NCI-H2107 treated with DMSO at 0.1 percent for 48 hours (cell line): Measurements from ENCODE around the gene TNS3.

Experiments used
- DNase-seq: peaks from one replicate; lab custom pipeline; 2025; ENCODE audit not compliant: unreplicated experiment; lab: John Stamatoyannopoulos, UW

Gene TNS3

DNA sequence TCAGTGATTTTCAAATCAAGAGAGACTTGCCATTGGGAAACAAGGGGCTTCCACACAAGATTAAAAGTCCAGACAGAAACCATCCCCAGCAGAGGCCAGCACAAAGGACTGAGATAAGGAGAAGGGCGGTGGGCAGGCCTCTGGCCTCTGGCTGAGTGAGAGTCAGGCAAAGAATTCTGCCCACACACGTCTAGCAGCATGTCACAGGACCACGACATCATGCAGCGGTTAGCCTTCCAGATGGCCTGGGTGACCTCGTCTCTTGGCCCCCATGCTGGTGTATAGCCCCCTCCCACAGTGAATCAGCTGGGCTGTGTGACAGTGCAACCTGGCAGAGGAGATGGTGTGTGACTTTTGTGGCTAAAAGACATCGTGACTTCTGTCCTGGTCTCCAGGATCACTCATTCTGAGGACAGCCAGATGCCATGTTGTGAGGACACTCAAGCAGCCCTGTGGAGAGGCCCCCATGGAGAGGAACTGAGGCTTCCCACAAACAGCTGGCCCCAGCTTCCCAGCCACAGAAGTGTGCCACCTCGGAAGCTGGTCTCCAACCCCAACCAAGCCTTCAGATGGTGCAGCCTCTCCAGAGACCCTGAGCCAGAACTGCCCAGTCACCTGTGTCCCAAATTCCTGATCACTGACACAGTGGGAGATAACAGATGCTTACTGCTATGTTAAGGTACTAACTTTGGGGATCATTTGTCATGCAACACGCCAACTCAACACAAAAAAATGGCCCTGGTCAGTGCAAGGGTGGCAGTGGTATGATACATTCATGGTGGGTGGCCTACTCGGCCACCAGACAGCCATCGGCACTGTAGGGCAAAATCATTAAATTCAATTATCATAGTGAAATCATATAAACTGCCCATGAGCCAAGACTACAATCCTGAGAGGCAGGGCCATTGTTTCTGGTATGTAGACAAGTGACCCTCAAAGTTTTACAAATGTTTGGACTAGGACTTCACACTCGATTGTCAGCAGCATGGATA, 73.2 kb downstream of the TNS3 start:
- DNase-seq, result no peak

- DNase-seq, result no peak
Measured at GRCh38 chr7:47507522-47507921, 74.4 kb downstream of the TNS3 start.

DNA sequence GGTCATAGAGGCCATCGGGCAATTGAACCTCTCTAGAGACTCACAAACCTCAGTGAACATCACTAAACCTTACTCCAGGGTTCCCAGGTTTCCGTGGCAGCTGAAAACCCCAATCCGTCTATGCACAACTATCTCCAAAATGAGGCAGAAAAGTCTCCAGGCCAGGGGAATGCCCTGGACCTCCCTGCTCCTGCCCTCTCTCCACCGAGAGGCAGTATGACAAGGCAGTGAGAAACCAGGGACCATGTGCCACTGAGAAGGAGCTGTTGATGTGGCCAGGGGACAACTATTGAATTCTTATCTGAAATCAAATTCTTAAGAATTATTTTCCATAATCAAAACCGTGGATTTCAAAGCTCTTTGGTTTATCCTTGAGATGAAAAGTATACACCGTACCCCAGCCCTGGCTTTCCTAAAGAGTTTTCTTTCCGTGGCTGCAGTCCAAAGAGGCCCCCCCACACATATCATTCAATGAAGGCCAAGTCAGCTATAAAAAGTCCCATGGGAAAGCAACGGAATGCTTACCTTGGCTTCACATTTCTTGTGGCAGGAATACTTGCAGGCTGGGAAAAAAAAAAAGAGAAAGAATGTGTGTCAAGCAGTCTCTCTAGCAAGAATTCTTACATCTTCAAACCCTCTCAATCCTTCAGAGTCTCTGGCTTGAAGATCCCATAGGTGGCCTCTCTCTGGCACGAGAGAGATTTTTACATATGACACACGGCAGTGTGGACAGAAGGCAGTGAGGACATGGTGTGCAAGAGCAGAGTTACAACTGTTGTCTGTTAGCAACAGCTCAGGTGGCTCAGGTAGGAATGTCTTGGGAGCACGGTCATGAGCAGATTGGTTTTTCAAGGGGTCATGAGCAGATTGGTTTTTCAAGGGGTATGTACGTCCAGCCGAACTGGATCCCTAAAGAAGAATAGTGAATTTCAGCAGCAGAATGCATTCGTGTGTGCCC, 75.2 kb downstream of the TNS3 start:
- DNase-seq, result peak; percentile 22

- no peak for DNase-seq
Measured at GRCh38 chr7:47505312-47506007, 76.5 kb downstream of the TNS3 start.

- no peak for DNase-seq
Measured at GRCh38 chr7:47504551-47505311, 77.2 kb downstream of the TNS3 start.

DNA sequence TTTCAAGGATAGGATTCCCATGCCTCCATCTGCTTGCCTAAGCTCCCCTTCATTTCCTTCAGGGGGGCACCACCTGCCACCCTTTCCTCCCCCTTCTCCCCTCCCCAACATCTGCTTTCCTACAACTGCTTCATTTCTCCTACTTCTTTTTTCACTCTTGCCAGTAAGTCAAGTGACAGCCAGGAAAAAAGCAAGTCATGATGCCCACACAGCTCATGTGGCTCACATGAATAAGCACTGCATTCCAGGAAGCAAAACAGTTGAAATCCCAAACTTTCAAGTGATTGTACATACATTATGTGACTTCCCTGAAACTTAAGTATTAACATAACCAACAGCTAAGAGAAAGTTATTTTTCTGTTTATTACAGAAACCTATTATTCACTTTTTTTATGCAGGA, 78.6 kb downstream of the TNS3 start:
- no peak for DNase-seq

DNA sequence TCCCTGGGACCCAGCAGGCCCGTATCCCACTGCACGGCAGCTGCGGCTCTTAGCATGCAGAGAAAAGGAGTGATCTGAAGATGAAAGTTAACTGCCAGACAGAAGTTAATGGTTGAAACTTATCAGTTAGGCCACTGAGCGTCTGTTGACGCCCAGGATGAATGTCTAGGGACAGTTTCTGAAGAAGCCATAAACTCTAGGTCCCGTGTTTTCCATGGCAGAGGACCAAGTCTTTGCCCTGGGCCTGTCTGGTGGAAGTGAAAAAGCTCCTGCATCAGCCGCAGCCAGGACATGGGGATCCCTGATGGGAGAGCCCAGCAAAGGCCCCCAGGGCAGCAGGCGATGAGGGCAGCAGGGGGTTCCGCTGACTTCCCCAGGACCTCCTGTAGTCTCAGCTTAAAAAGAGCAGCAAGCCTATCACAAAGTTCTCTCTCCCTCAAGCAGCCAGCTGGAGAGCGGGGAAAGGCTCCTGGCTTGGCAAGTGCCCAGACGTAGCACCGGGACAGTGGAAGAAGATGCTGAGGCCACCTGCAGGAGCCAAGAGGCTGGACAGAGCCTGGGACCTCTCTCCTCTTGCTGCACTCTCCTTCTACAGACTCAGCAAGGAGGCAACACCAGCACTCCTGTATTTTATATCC, 79.6 kb downstream of the TNS3 start:
- no peak for DNase-seq

- no peak for DNase-seq
Measured at GRCh38 chr7:47501406-47501805, 80.5 kb downstream of the TNS3 start.

DNA sequence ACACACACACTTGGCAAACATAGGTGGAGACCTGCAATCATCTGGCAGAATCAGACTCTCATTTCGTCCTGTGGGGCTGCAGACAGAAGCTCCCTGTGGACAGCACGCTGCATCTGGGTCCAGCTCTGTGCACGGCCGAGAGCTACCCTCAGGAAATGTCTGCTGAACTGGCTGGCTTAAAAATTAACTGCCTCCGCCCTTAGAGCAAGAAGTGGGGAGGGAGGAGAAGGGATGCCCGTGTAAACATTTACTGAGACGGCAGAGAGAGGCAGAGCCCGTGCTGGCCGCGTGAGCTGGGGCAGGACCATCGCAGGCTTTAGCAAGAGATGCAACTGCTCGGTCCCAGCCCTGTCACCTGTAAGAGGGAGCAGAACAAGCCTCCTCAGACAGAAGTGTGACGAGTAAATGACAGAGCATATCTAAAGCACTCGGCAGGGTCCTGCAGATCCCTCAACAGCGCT, 81.8 kb downstream of the TNS3 start:
- DNase-seq, result no peak

GRCh38 chr7:47498229-47499056, 83.5 kb downstream of the TNS3 start:
- no peak for DNase-seq

DNA sequence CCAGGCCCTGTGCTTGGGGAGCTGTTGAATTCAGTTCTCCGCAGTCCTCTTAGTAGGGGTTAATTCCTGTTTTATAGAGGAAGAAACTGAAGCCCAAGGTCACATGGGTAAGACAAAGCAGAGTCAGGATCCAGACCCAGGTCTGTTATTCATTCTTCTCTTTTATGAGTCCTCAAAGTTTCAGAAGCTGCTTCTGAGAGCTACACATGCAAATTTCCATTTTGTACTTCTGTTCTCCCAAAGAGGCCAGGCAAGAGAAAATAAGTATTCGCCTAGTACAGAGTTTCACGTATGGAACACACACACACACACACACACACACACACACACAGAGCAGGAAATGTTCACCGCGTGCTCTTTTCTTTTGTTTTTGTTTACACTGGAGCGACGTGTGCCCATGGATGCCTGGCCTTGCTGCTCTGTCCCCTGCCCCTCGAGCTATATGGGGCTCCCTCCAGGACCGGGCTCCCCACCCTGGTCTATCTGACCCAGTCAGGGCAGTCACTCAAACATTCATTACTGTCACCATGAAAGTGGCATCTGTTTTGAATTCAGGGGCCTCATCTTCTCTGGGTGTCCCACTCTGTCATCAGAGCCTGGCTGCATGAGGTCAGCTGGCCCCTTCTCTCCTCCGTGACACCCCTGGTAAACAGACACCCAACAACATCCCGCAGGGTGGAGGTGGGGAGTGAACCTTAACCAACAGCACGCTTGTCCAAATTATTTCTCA, 84.4 kb downstream of the TNS3 start:
- no peak for DNase-seq

GRCh38 chr7:47496666-47497065, 85.2 kb downstream of the TNS3 start:
- DNase-seq, result no peak

GRCh38 chr7:47496056-47496665, 85.8 kb downstream of the TNS3 start:
- no peak for DNase-seq

DNA sequence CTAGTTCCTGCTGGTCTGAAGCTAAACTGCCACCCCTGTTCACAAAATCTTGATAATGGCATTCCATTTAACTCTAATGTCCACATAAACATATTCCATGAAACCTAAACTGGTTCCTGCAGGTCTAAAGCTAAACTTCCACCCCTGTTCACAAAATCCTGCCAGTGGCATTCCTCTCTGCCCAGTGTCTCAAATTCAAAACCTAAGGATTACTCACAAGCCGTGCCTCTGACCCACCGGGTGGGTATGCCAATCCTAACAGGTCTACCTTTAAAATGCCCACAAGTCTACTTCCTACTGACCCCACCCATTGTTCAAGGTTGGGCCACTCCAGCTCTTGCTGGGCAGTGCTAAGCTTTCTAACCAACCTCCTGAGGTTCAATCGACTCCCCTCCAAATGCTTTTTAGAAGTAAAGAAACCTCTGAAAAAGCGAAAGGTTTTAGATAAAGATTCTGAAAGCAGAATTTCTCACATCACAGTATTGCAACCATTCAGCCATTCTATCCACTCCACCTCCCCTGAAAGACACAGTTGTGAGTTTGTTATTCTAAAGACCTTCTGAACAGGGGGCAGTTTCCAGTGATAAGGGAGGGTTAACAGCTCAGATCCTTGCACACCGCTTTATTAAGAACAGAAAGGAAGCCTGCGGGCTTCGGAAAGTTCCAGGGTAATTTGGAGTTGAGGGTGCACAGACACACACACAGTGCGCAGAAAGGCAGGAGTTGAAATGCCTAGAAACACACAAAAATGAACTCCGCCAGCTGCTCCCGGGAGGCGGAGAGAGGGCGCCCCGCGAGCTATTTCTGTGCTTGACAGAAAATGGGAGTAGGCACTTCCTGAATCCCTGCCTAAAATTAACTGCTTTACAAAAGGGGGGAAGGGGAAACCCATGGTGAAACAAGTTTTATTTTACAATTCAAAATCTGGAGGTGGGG, 87.7 kb downstream of the TNS3 start:
- DNase-seq, result no peak

DNA sequence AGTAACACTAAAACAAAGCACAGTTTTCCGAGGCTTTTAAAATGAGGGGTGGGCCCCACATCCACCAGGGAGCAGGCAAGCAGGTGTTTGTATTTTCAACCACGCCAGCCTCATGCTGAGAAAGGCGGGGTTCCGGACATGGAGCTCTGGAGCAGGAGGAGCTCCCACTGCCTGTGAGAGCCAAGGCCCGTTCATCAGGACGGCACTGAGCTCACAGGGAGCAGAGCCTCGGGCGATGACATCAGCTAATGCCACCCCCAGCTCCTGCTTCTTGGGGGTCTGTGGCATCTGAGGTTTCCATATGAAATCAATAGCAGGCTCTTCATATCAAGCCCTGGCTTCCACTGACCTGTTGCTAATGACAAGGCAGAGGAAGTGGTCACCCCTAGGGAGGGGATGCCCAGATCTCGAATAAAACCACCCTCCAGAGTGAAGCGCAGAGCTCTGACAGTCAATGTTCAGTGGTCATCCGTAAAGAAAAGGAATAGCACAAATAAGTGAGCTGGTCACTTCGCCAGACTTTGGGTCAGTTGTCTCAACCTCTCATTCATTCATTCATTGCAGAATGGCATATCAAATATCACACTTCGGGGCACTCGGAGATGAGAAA, 89.1 kb downstream of the TNS3 start:
- peak; percentile 78 for DNase-seq
